SK-N-SH (cell line): ENCODE results near the gene ATP1A1. TPM values are rescaled to one million over a fixed set of nuclear protein-coding genes. Genes with fewer than 3 reads are reported as not detected.

Experiments
- CTCF ChIA-PET: fragments of 300-600, 350-600 bp; formaldehyde crosslinking; extraction: SDS; loops from one replicate; lab custom pipeline; 2021; lab: Yijun Ruan, JAX
- POLR2A ChIA-PET: fragments of 350-600 bp; sonication (Branson Sonifier 250); formaldehyde crosslinking; extraction: SDS; loops from one replicate; lab custom pipeline; 2020; ENCODE audit warnings: antibody characterized with exemption, inconsistent platforms; lab: Yijun Ruan, JAX
- DNase-seq: peaks from one replicate; pipeline ENCODE4 v3.0.0; 2012
- H2AFZ ChIP-seq: fragments of 200-600 bp; sonication (generic); 2 replicates; pipeline ENCODE4 v1.8.1; 2016; ENCODE audit warnings: antibody characterized with exemption, mild to moderate bottlenecking, low read depth
- H3F3A ChIP-seq: fragments of 200-600 bp; sonication (generic); replicated peaks from 2 replicates; pipeline ENCODE3; 2016; ENCODE audit warnings: antibody characterized with exemption, mild to moderate bottlenecking; ENCODE audit not compliant: insufficient read depth
- H3K27ac ChIP-seq, 2 experiments: fragments of 200-500 bp in 1 of 2; fragments of 200-600 bp in 1 of 2; sonication (Bioruptor generic) in 1 of 2; sonication (generic), shearing (Covaris generic) in 1 of 2; 2 replicates each; pipeline versions ENCODE4 v1.5.1 to v1.6.1; 2014 to 2016; ENCODE audit warnings: low read depth in 2 of 2, inconsistent platforms in 1 of 2, low read length in 1 of 2, mild to moderate bottlenecking in 1 of 2, mixed read lengths in 1 of 2
- H3K27me3 ChIP-seq: fragments of 200-600 bp; sonication (generic), shearing (Covaris generic); 2 replicates; pipeline ENCODE4 v1.6.1; 2016; ENCODE audit warnings: mixed run types; ENCODE audit not compliant: insufficient read depth
- H3K36me3 ChIP-seq, 2 experiments: fragments of 200-500 bp in 1 of 2; fragments of 200-600 bp in 1 of 2; sonication (Bioruptor generic) in 1 of 2; sonication (generic) in 1 of 2; replicated peaks in 1 of 2; 2 replicates each; pipeline versions ENCODE3 to v1.5.1; 2014 to 2016; ENCODE audit warnings: low read length in 1 of 2, mild to moderate bottlenecking in 1 of 2; ENCODE audit not compliant: insufficient read depth in 2 of 2, control insufficient read depth in 1 of 2
- H3K4me1 ChIP-seq, 2 experiments: fragments of 200-500 bp in 1 of 2; fragments of 200-600 bp in 1 of 2; sonication (Bioruptor generic) in 1 of 2; sonication (generic), shearing (Covaris generic) in 1 of 2; 2 replicates each; pipeline versions ENCODE4 v1.5.1 to v1.6.1; 2014 to 2016; ENCODE audit warnings: low read depth in 1 of 2, low read length in 1 of 2, mixed run types in 1 of 2; ENCODE audit not compliant: insufficient read depth in 2 of 2, control insufficient read depth in 1 of 2
- H3K4me2 ChIP-seq: fragments of 200-600 bp; sonication (generic), shearing (Covaris generic); 2 replicates; pipeline ENCODE4 v1.6.1; 2017; ENCODE audit warnings: mixed run types
- H3K4me3 ChIP-seq, 2 experiments: fragments of 200-500 bp in 1 of 2; fragments of 200-600 bp in 1 of 2; sonication (Bioruptor generic) in 1 of 2; sonication (generic), shearing (Covaris generic) in 1 of 2; 2 replicates each; pipeline versions ENCODE4 v1.5.1 to v1.8.1; 2014 to 2016; ENCODE audit warnings: low read depth in 2 of 2, inconsistent platforms in 1 of 2, low read length in 1 of 2, mild to moderate bottlenecking in 1 of 2, mixed read lengths in 1 of 2, moderate library complexity in 1 of 2
- H3K79me2 ChIP-seq: fragments of 200-600 bp; sonication (generic); 2 replicates; pipeline ENCODE4 v1.8.1; 2017; ENCODE audit warnings: mild to moderate bottlenecking; ENCODE audit not compliant: insufficient read depth
- H3K9ac ChIP-seq: fragments of 200-600 bp; sonication (generic); 2 replicates; pipeline ENCODE4 v1.6.1; 2017; ENCODE audit warnings: mixed run types
- H3K9me2 ChIP-seq: fragments of 200-600 bp; sonication (generic); 2 replicates; pipeline ENCODE4 v1.6.1; 2017; ENCODE audit warnings: mixed run types
- H3K9me3 ChIP-seq: fragments of 200-600 bp; sonication (generic); 2 replicates; pipeline ENCODE4 v1.6.1; 2017; ENCODE audit warnings: mixed run types, mild to moderate bottlenecking, moderate library complexity
- H4K20me1 ChIP-seq: fragments of 200-600 bp; sonication (generic); 2 replicates; pipeline ENCODE4 v1.6.1; 2017; ENCODE audit warnings: mild to moderate bottlenecking, mixed run types; ENCODE audit not compliant: insufficient read depth
- ELF1 ChIP-seq: IDR thresholded peaks from 2 replicates; pipeline ENCODE4 v1.4.0; 2012
- EP300 ChIP-seq, 2 experiments: IDR thresholded peaks; 2 replicates each; pipeline versions ENCODE4 v1.4.0 to v1.6.1; 2012; ENCODE audit warnings: borderline replicate concordance in 1 of 2, low read depth in 1 of 2, low read length in 1 of 2
- EZH2phosphoT487 ChIP-seq: fragments of 200-600 bp; sonication (generic); IDR thresholded peaks from 2 replicates; pipeline ENCODE4 v1.6.1; 2017; ENCODE audit warnings: low read depth, mixed run types, mild to moderate bottlenecking, antibody characterized with exemption, moderate library complexity, borderline replicate concordance
- FOSL2 ChIP-seq: IDR thresholded peaks from 2 replicates; pipeline ENCODE4 v1.4.0; 2012; ENCODE audit warnings: low read depth, mild to moderate bottlenecking, moderate library complexity, borderline replicate concordance
- FOXJ3 ChIP-seq: sonication (generic); formaldehyde crosslinking; IDR thresholded peaks from 2 replicates; pipeline ENCODE4 v1.5.1; 2020; ENCODE audit warnings: mild to moderate bottlenecking, missing genetic modification reagents
- GABPA ChIP-seq: IDR thresholded peaks from 2 replicates; pipeline ENCODE4 v1.4.0; 2012; ENCODE audit warnings: low read depth, mild to moderate bottlenecking
- IRF3 ChIP-seq: fragments of 150-350 bp; IDR thresholded peaks from 2 replicates; pipeline ENCODE4 v1.6.1; 2016; ENCODE audit warnings: mild to moderate bottlenecking, low read depth, low read length
- MAX ChIP-seq: IDR thresholded peaks from 2 replicates; pipeline ENCODE4 v1.4.0; 2012; ENCODE audit warnings: low read depth
- MEF2A ChIP-seq: IDR thresholded peaks from 2 replicates; pipeline ENCODE4 v1.4.0; 2012; ENCODE audit warnings: low read depth, borderline replicate concordance
- NRF1 ChIP-seq: IDR thresholded peaks from 2 replicates; pipeline ENCODE4 v1.6.1; 2012; ENCODE audit warnings: low read depth, mild to moderate bottlenecking, low read length
- PBX3 ChIP-seq: IDR thresholded peaks from 2 replicates; pipeline ENCODE4; 2012
- POLR2AphosphoS5 ChIP-seq: IDR thresholded peaks from 2 replicates; pipeline ENCODE4 v1.6.1; 2012; ENCODE audit warnings: low read depth, low read length
- RAD21 ChIP-seq: IDR thresholded peaks from 2 replicates; pipeline ENCODE4 v1.6.1; 2012; ENCODE audit warnings: mild to moderate bottlenecking, low read length
- RXRA ChIP-seq: IDR thresholded peaks from 2 replicates; pipeline ENCODE4 v1.4.0; 2012; ENCODE audit warnings: low read depth, mild to moderate bottlenecking, borderline replicate concordance
- SIN3A ChIP-seq: IDR thresholded peaks from 2 replicates; pipeline ENCODE4 v1.6.1; 2012; ENCODE audit warnings: low read depth, mild to moderate bottlenecking, low read length, moderate library complexity, borderline replicate concordance
- SMC3 ChIP-seq: IDR thresholded peaks from 2 replicates; pipeline ENCODE4 v1.6.1; 2012; ENCODE audit warnings: low read depth, low read length, improper control_type of control experiment
- TEAD4 ChIP-seq: IDR thresholded peaks from 2 replicates; pipeline ENCODE4 v1.4.0; 2012; ENCODE audit warnings: mild to moderate bottlenecking, borderline replicate concordance; ENCODE audit not compliant: insufficient read depth
- USF2 ChIP-seq: fragments of 150-350 bp; IDR thresholded peaks from 2 replicates; pipeline ENCODE4 v1.6.1; 2017; ENCODE audit warnings: antibody characterized with exemption, low read length, low read depth, borderline replicate concordance
- ZBTB33 ChIP-seq: IDR thresholded peaks from 2 replicates; pipeline ENCODE4 v1.4.0; 2012; ENCODE audit warnings: low read depth, borderline replicate concordance
- WGBS: methylation state at CpG from one replicate; pipeline ENCODE4 v1.1.6; 2017; ENCODE audit warnings: low lambda C conversion rate; 5-methylcytosine and 5-hydroxymethylcytosine counted together
- polyA plus RNA-seq, 3 experiments: library from polyadenylated mRNA; depleted of rRNA; stranded (reverse); fragments of >200 nt; gene quantifications; 2 replicates each; pipeline ENCODE4 v1.2.3, GENCODE V29; 2012

Gene ATP1A1
- polyA plus RNA-seq, 1 of the 3 experiments (the other 2 are of a cell fraction): 233 TPM

GRCh38 chr1:116371752-116372151, 1.3 kb upstream of the ATP1A1 start:
- DNase-seq: no peak
- Histone ChIP-seq H3K79me2 (peaks cover 30% of the 10 kb centered on the region), H2AFZ (no peak overlapping the region), H4K20me1 (peaks cover 5% of the 10 kb centered on the region; the same call in 1 of the 2 replicates), H3K36me3 (no peaks in the 10 kb centered on the region), H3K9me3 (no peaks in the 10 kb centered on the region), H3F3A (peaks cover 22% of the 10 kb centered on the region), H3K4me1 (peaks cover 23 to 26% of the 10 kb centered on the region in 2 experiments), H3K27me3 (no peaks in the 10 kb centered on the region), H3K4me2 (no peak overlapping the region), H3K4me3 (no peak overlapping the region), H3K27ac (no peak overlapping the region), H3K9me2 (no peaks in the 10 kb centered on the region), H3K9ac (no peak overlapping the region)
- 91% methylated on average over 1 of the region's 1 CpG for WGBS
- POLR2A ChIA-PET: no interaction called here
- TF ChIP-seq USF2 (no peak), POLR2AphosphoS5 (no peak), NRF1 (no peak), RXRA (no peak), IRF3 (no peak), PBX3 (no peak), ELF1 (no peak), GABPA (no peak), RAD21 (no peak), EP300 (IDR thresholded peaks at IDR 0.05; ENCODE audit: borderline replicate concordance in 1 of 2, low read depth in 1 of 2, low read length in 1 of 2) (no peak), TEAD4 (no peak), SIN3A (no peak), MEF2A (no peak), EZH2phosphoT487 (no peak), FOSL2 (no peak), ZBTB33 (no peak), MAX (no peak), SMC3 (no peak), FOXJ3 (no peak)
- CTCF ChIA-PET: interaction anchor here (1.3 to 3.1 kb wide), 3 partner anchors 113 to 233 kb away, joined by 6 to 16 read pairs (median 6); no protein-coding TSS in a partner anchor
